ENCODE measurements around the gene FSD1. TPM values are rescaled to one million over a fixed set of nuclear protein-coding genes. Genes with fewer than 3 reads are reported as not detected.
A peak's percentile ranks its signal among the peaks of the same experiment; 100 is the strongest.

Gene FSD1
- total and polyA plus RNA-seq, 9 of the 15 experiments (the other 6 are each of a cell fraction or from before 2014, with no cell fraction given), result 0.11 to 1.9 (median 0.94) TPM; not detected in 1

DNA sequence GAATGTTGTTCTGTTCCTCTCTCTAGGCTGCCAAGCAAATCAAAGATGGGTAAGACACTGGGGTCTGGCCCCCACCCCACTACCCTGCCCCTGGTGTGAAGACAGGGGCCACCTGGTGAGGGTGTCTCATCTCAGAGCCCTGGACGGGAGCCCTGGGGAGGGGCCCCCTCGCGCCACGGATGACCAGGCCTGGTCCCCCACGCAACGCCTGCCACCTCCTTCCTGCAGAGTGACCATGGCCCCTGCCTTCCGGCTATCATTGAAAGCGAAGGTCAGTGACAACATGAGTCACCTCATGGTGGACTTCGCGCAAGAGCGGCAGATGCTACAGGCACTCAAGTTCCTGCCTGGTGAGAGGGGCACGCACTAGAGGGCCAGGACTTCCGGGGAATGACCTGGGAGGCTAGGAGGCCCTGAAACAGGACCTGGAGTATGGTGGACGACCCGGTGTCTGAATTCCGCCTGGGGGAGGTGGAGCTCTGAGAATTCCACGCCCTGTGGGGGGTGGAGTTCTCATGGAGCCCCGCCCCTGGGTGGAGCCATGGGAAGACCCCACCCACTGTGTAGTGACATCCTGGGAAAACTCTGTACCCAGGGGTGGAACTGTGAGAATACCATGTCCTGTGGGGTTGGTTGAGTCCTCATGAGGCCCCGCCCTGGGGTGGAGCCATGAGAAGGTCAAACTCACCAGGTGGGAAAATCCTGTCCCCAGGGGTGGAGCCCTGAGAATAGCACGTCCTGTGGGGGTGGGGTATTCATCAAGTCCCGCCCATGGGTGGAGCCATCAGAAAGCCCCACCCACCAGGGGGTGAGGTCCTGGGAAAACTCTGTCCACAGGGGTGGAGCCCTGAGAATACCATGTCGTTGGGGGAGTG, 6.1 kb downstream of the FSD1 start (continued):
- TF ChIP-seq NR2F6 (CRISPR knock-in tag; IDR thresholded peaks at IDR 0.05) (no peak), ARID2 (IDR thresholded peaks at IDR 0.05) (no peak), MTA1 (IDR thresholded peaks at IDR 0.05; ENCODE audit: borderline replicate concordance) (no peak), HDAC1 (IDR thresholded peaks at IDR 0.05) (peak in 1 of 2 experiments; percentile 59; a peak in 2 of 4 replicates), ZNF239 (CRISPR knock-in tag; IDR thresholded peaks at IDR 0.05) (no peak), ZNF778 (CRISPR knock-in tag; IDR thresholded peaks at IDR 0.05) (no peak), HNRNPH1 (optimal IDR thresholded peaks at IDR 0.05; ENCODE audit: low read depth, low read length) (no peak), GABPB2 (CRISPR knock-in tag; conservative IDR thresholded peaks at IDR 0.05) (no peak), RBM25 (IDR thresholded peaks at IDR 0.05; ENCODE audit: low read depth, low read length, severe bottlenecking) (no peak), ZNF717 (CRISPR knock-in tag; IDR thresholded peaks at IDR 0.05) (no peak), NUFIP1 (IDR thresholded peaks at IDR 0.05; ENCODE audit: partially characterized antibody) (no peak)
- TF ChIP-seq, protein P1, sequence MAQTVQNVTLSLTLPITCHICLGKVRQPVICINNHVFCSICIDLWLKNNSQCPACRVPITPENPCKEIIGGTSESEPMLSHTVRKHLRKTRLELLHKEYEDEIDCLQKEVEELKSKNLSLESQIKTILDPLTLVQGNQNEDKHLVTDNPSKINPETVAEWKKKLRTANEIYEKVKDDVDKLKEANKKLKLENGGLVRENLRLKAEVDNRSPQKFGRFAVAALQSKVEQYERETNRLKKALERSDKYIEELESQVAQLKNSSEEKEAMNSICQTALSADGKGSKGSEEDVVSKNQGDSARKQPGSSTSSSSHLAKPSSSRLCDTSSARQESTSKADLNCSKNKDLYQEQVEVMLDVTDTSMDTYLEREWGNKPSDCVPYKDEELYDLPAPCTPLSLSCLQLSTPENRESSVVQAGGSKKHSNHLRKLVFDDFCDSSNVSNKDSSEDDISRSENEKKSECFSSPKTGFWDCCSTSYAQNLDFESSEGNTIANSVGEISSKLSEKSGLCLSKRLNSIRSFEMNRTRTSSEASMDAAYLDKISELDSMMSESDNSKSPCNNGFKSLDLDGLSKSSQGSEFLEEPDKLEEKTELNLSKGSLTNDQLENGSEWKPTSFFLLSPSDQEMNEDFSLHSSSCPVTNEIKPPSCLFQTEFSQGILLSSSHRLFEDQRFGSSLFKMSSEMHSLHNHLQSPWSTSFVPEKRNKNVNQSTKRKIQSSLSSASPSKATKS (CRISPR knock-in tag; IDR thresholded peaks at IDR 0.05), result no peak
- TF ChIP-seq, protein P2, sequence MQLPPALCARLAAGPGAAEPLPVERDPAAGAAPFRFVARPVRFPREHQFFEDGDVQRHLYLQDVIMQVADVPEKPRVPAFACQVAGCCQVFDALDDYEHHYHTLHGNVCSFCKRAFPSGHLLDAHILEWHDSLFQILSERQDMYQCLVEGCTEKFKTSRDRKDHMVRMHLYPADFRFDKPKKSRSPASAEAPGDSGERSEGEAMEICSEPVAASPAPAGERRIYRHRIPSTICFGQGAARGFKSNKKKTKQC (CRISPR knock-in tag; IDR thresholded peaks at IDR 0.05), result no peak
- TF ChIP-seq, protein P3, sequence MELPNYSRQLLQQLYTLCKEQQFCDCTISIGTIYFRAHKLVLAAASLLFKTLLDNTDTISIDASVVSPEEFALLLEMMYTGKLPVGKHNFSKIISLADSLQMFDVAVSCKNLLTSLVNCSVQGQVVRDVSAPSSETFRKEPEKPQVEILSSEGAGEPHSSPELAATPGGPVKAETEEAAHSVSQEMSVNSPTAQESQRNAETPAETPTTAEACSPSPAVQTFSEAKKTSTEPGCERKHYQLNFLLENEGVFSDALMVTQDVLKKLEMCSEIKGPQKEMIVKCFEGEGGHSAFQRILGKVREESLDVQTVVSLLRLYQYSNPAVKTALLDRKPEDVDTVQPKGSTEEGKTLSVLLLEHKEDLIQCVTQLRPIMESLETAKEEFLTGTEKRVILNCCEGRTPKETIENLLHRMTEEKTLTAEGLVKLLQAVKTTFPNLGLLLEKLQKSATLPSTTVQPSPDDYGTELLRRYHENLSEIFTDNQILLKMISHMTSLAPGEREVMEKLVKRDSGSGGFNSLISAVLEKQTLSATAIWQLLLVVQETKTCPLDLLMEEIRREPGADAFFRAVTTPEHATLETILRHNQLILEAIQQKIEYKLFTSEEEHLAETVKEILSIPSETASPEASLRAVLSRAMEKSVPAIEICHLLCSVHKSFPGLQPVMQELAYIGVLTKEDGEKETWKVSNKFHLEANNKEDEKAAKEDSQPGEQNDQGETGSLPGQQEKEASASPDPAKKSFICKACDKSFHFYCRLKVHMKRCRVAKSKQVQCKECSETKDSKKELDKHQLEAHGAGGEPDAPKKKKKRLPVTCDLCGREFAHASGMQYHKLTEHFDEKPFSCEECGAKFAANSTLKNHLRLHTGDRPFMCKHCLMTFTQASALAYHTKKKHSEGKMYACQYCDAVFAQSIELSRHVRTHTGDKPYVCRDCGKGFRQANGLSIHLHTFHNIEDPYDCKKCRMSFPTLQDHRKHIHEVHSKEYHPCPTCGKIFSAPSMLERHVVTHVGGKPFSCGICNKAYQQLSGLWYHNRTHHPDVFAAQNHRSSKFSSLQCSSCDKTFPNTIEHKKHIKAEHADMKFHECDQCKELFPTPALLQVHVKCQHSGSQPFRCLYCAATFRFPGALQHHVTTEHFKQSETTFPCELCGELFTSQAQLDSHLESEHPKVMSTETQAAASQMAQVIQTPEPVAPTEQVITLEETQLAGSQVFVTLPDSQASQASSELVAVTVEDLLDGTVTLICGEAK (IDR thresholded peaks at IDR 0.05), result peak; percentile 60; the same call in 1 of the 2 replicates
- TF ChIP-seq, protein P3 (CRISPR knock-in tag; IDR thresholded peaks at IDR 0.05), result no peak
